NCI-H1048 (cell line): ENCODE data around the gene KIAA0930.

ENCODE experiments used
- DNase-seq: peaks from one replicate; lab custom pipeline; 2025; lab: John Stamatoyannopoulos, UW

KIAA0930 gene

DNA sequence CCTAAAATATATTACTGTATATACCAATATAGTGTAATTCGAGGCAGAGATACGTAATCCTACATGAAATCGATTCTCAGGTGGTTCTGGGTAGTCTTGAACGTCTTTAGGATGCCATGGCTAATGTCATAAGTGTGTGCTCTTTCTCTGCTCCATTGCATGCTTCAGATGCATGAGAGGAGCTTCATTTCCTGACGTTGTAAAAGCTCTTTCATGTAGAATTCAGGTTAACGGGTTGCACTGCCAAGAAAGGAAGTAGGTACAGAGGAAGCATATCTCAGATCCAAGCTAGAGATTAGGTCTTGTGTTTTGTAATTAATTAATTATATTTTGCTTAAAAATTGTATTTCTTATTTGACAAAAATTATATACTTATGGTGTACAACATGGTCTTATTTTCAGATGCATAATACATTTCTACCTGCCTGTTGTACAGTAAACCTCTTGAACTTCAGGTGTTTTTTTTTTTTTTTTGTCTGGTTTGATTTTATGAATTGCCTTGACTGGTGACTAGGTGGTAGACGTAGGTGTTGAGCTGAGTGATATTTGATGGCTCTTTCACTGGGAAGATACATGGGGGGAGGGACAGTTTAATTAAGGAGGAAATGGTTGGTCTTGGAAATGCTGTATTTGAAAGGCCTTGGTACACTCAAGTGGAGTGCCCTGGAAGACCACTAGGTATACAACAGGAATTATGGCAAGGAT lies 67.7 kb downstream of the KIAA0930 start:
- no peak for DNase-seq

- DNase-seq = no peak
These were observed 68.9 kb downstream of the KIAA0930 start for GRCh38 chr22:45171830-45172229.

- no peak for DNase-seq
These were observed 70.9 kb downstream of the KIAA0930 start for GRCh38 chr22:45169591-45170466.

GRCh38 chr22:45166932-45167331 lies 73.8 kb downstream of the KIAA0930 start:
- no peak for DNase-seq

- DNase-seq = no peak
These were observed 76.2 kb downstream of the KIAA0930 start for GRCh38 chr22:45164270-45165088.

GRCh38 chr22:45163451-45164269 lies 77.0 kb downstream of the KIAA0930 start, which contains the start of gene NUP50:
TSS of gene NUP50 (plus strand) at chr22:45163925. CDS start at chr22:45168178, 4,253 bp downstream.
- DNase-seq = peak; percentile 94

- no peak for DNase-seq
These were observed 77.6 kb downstream of the KIAA0930 start for GRCh38 chr22:45163099-45163450.

DNA sequence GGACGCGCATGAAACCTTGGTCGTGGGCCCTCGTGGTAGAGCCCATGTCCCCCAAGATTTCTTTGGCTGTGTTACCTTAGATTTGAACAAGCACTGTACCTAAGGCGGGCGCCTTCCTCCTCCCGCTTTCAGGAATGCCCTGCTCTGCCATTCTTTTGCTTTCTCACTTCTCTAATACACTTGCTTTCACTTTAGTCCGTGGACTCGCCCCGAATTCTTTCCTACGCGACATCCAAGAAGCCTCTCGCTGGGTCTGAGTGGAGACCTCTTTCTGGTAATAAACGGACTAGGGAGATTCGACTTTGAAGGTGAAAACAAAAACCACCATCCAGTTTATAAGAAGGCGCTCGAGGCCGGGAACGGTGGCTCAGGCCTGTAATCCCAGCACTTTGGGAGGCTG lies 78.2 kb downstream of the KIAA0930 start:
- DNase-seq = no peak

DNA sequence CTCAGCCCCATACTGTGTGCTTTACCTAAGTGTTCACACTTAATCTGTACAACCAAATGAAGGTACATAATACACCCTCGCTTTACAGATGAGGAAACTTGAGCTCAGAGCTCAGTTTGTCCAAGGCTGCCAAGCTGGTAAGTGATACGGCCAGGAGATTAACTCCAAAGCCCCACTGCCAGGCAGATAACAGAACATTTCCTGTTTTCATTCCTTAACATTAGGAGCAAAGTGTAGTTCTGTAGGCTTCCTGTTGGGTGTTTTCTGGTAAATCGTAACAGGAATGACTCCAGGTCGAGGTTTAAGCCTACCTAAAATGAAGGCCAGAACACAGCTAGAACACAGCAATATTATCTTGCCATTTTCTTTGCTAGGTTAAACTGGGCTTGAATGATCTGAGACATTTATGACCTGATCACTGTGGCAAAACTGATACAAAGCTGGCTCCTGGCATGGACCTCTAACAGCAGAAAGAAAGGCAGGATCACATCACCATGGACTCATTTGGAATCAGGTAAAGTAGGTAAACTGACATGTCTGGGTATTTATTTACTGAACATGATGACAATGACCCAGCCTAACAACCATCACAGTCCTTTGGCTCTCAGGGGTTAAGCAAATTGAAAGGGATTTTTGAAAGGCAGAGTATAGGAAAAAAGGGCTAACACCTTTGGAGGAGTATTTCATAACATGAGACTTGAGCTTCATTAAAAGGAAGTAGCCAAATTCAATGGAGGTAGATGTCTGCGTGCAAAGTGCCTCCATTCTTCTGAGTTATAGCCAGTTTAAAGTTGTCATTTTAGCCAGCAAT lies 80.8 kb downstream of the KIAA0930 start:
- DNase-seq = no peak

- no peak for DNase-seq
These were observed 82.8 kb downstream of the KIAA0930 start for GRCh38 chr22:45157907-45158306.

DNA sequence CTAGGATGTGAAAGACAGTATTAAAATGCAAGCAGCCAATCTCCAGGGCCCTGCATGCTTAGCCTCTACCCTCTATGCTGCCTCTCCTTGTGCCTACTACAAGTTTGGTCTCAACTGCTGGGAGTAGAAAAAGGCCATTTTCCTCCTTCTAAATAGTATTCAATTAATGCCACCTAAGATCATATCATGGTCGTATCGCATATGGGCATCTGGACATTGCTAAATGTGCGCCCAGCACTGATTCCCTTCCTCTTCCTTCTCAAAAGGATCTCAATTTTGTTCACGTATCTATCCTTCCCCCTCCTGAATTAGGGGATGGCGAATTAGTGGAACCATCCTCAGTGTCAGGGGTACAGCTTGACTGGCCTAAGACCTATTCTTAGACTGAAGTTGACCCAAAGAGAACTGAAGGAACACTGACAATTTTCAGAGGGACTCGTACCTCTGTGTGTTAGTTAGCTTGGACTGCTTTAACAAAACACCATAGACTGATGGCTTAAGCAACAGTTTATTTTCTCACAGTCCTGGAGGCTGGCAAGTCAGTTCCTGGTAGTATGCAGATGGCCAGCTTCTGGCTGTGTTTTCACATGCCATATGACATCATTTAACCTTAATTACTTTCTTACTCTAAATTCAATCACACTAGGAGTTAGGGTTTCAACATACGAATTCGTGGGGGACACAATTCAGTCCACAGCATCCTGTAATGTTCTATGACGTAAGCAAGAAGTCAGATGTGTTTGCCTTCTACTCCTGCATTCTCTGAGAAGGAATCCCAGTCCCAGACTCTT lies 85.4 kb downstream of the KIAA0930 start:
- DNase-seq = no peak

- DNase-seq = no peak
These were observed 86.3 kb downstream of the KIAA0930 start for GRCh38 chr22:45154383-45154782.

GRCh38 chr22:45151503-45151902 lies 89.2 kb downstream of the KIAA0930 start:
- no peak for DNase-seq

- no peak for DNase-seq
These were observed 90.6 kb downstream of the KIAA0930 start for GRCh38 chr22:45150139-45150538.

DNA sequence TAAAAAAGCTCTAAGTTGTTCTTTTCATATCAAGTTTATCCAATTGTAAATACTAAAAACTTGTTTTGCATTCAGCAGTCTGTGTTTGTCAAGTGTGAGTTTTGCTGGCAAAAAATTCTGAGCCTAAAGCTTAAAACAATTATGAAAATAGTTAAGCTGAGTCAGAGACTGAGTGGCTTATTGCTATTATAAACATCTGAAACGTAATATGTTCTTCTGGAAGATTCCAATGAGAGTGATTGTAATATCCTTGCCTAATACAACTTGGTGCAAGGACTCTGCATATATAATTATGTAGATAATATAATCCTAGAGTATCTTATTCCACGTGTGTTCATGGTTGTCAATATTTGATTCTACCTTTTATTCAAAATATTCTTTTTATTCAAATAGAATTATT lies 91.0 kb downstream of the KIAA0930 start:
- DNase-seq = no peak

DNA sequence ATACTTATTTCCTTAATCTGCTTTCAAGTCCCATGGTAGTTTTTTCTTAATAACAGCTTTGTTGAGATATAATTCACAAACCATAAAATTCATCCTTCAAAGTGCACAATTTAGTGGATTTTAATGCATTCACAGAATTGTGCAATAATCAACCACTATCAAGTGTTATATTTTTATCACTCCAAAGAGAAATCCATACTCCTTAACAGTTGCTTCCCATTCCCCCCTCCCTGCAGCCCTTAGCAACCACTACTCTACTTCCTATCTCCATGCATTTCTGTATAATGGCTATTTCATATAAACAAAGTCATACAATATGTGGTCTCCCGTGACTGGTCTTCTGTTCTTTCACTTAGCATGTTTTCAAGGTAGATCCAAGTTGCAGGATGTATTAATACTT lies 95.8 kb downstream of the KIAA0930 start:
- no peak for DNase-seq

DNA sequence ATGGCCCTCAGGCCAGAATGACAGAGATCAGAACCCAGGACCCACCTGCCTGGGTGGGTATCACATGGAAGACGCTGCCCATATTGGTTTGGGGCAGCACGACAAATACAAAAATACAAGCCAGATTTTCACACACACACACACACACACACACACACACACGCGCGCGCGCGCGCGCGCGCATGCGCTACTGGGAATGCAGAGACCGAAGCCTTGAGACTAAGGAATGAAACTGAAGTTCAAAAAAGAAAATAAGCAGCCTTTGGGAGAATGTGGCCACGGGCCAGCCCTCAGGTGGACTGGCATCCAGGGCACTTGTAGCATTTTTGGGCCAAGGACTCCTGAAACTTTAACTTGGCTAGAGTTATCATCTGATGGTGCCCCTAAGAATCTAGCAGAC lies 98.3 kb downstream of the KIAA0930 start:
- no peak for DNase-seq
